H1 (cell line): ENCODE data around the gene SH3RF3. TPM values are rescaled to one million over a fixed set of nuclear protein-coding genes. Genes with fewer than 3 reads are reported as not detected.

Source experiments
- CTCF ChIA-PET: fragments of 300-600 bp; sonication (Branson Sonifier 250); formaldehyde crosslinking; loops from one replicate; lab custom pipeline; 2021; ENCODE audit not compliant: partially characterized antibody; lab: Charles Lee
- POLR2A ChIA-PET: fragments of 300-600 bp; sonication (Branson Sonifier 250); formaldehyde crosslinking; loops from one replicate; lab custom pipeline; 2021; ENCODE audit warnings: inconsistent platforms; ENCODE audit not compliant: partially characterized antibody; lab: Charles Lee
- DNase-seq, 2 experiments: peaks; one replicate each; pipeline versions ENCODE4 v3.0.0 to v3.0.0-alpha.2; 2010 to 2022; ENCODE audit warnings: low spot score in 2 of 2, low read depth in 1 of 2, mixed read lengths in 1 of 2
- FAIRE-seq: peaks from 2 replicates; lab custom pipeline; 2011; peaks lifted over from hg19 to GRCh38; lab: Jason Lieb, UNC
- H2AFZ ChIP-seq: 2 replicates; pipeline ENCODE4 v1.8.1; 2012; ENCODE audit warnings: low read length, inconsistent platforms
- H2AK5ac ChIP-seq: 2 replicates; pipeline ENCODE4 v1.6.1; 2013; ENCODE audit warnings: low read depth, low read length
- H2BK120ac ChIP-seq: replicated peaks from 2 replicates; pipeline ENCODE3; 2013; ENCODE audit warnings: low read depth, low read length, inconsistent platforms
- H2BK12ac ChIP-seq: 2 replicates; pipeline ENCODE4 v1.6.1; 2013; ENCODE audit warnings: low read depth, low read length
- H2BK15ac ChIP-seq: 2 replicates; pipeline ENCODE4 v1.6.1; 2013; ENCODE audit warnings: low read length
- H2BK20ac ChIP-seq: 2 replicates; pipeline ENCODE4 v1.6.1; 2013; ENCODE audit warnings: low read length
- H2BK5ac ChIP-seq: 2 replicates; pipeline ENCODE4 v1.6.1; 2013; ENCODE audit warnings: low read depth, low read length
- H3K14ac ChIP-seq: 2 replicates; pipeline ENCODE4 v1.6.1; 2013; ENCODE audit warnings: inconsistent platforms; ENCODE audit not compliant: insufficient read length
- H3K18ac ChIP-seq: 2 replicates; pipeline ENCODE4 v1.6.1; 2013; ENCODE audit warnings: low read length; ENCODE audit errors: extremely low read depth
- H3K23ac ChIP-seq: 2 replicates; pipeline ENCODE4 v1.6.1; 2013; ENCODE audit warnings: inconsistent platforms; ENCODE audit not compliant: insufficient read length
- H3K23me2 ChIP-seq: 2 replicates; pipeline ENCODE4 v1.6.1; 2013; ENCODE audit warnings: low read depth, low read length
- H3K27ac ChIP-seq: 2 replicates; pipeline ENCODE4 v1.6.1; 2011; ENCODE audit warnings: low read depth, low read length, inconsistent platforms
- H3K27me3 ChIP-seq, 4 experiments: replicated peaks in 1 of 4; 1 replicate in 1 of 4; 2 replicates in 3 of 4; pipeline versions ENCODE4 v1.6.1 to v1.8.1; 2011 to 2013; ENCODE audit warnings: low read length in 3 of 4, mild to moderate bottlenecking in 3 of 4, inconsistent platforms in 2 of 4, mixed read lengths in 2 of 4, moderate library complexity in 1 of 4; ENCODE audit not compliant: control insufficient read depth in 3 of 4, insufficient read depth in 3 of 4; ENCODE audit errors: extremely low read depth in 1 of 4
- H3K36me3 ChIP-seq, 4 experiments: 2 replicates each; pipeline versions ENCODE4 v1.6.1 to v1.8.1; 2011 to 2013; ENCODE audit warnings: mild to moderate bottlenecking in 4 of 4, low read length in 3 of 4, moderate library complexity in 2 of 4, control low read depth in 1 of 4, inconsistent platforms in 1 of 4; ENCODE audit not compliant: insufficient read depth in 4 of 4, control insufficient read depth in 2 of 4
- H3K4ac ChIP-seq: replicated peaks from 2 replicates; pipeline ENCODE3; 2013; ENCODE audit warnings: low read length, low read depth, mixed read lengths, inconsistent platforms; ENCODE audit not compliant: insufficient read length
- H3K4me1 ChIP-seq, 4 experiments: replicated peaks in 1 of 4; 1 replicate in 1 of 4; 2 replicates in 3 of 4; pipeline versions ENCODE4 v1.6.1 to v1.8.1; 2011 to 2013; ENCODE audit warnings: low read length in 3 of 4, inconsistent platforms in 2 of 4, mixed read lengths in 1 of 4; ENCODE audit not compliant: insufficient read depth in 4 of 4, control insufficient read depth in 3 of 4
- H3K4me2 ChIP-seq, 2 experiments: 2 replicates each; pipeline versions ENCODE4 v1.6.1 to v1.8.1; 2011 to 2013; ENCODE audit warnings: low read depth in 2 of 2, low read length in 2 of 2, control low read depth in 1 of 2, inconsistent platforms in 1 of 2, mild to moderate bottlenecking in 1 of 2; ENCODE audit not compliant: insufficient read depth in 1 of 2
- H3K4me3 ChIP-seq, 4 experiments: fragments of 200-600, 300-600 bp in 1 of 4; sonication (generic), shearing (Covaris generic), sonication (Bioruptor Twin) in 1 of 4; 2 replicates each; pipeline versions ENCODE4 v1.5.1 to v1.8.1; 2011 to 2016; ENCODE audit warnings: low read length in 4 of 4, low read depth in 3 of 4, control low read depth in 2 of 4, inconsistent platforms in 2 of 4, mild to moderate bottlenecking in 2 of 4, mixed read lengths in 1 of 4, moderate library complexity in 1 of 4; ENCODE audit not compliant: insufficient read depth in 2 of 4; ENCODE audit errors: extremely low read depth in 1 of 4
- H3K56ac ChIP-seq: replicated peaks from 2 replicates; pipeline ENCODE3; 2013; ENCODE audit warnings: low read depth, mild to moderate bottlenecking, mixed read lengths, low read length, inconsistent platforms; ENCODE audit not compliant: insufficient read length
- H3K79me1 ChIP-seq: 2 replicates; pipeline ENCODE4 v1.6.1; 2013; ENCODE audit warnings: low read depth, low read length, control low read depth
- H3K79me2 ChIP-seq, 2 experiments: 2 replicates each; pipeline versions ENCODE4 v1.6.1 to v1.8.1; 2012 to 2013; ENCODE audit warnings: low read length in 2 of 2, mild to moderate bottlenecking in 2 of 2, inconsistent platforms in 1 of 2; ENCODE audit not compliant: insufficient read depth in 2 of 2, control insufficient read depth in 1 of 2
- H3K9ac ChIP-seq, 4 experiments: replicated peaks in 1 of 4; 1 replicate in 1 of 4; 2 replicates in 3 of 4; pipeline versions ENCODE4 v1.6.1 to v1.8.1; 2011 to 2013; ENCODE audit warnings: low read depth in 3 of 4, low read length in 3 of 4, control low read depth in 2 of 4, mild to moderate bottlenecking in 2 of 4, moderate library complexity in 2 of 4, inconsistent platforms in 1 of 4; ENCODE audit errors: extremely low read depth in 1 of 4
- H3K9me3 ChIP-seq, 2 experiments: 2 replicates each; pipeline versions ENCODE4 v1.6.1 to v1.8.1; 2012 to 2013; ENCODE audit warnings: mild to moderate bottlenecking in 2 of 2, moderate library complexity in 2 of 2, control low read depth in 1 of 2, inconsistent platforms in 1 of 2, low read depth in 1 of 2, low read length in 1 of 2, mixed read lengths in 1 of 2; ENCODE audit not compliant: insufficient read depth in 2 of 2
- H4K20me1 ChIP-seq, 2 experiments: replicated peaks in 1 of 2; 2 replicates each; pipeline versions ENCODE3 to v1.8.1; 2011 to 2013; ENCODE audit warnings: inconsistent platforms in 2 of 2, low read length in 2 of 2, mild to moderate bottlenecking in 1 of 2; ENCODE audit not compliant: insufficient read depth in 2 of 2, control insufficient read depth in 1 of 2
- H4K5ac ChIP-seq: 2 replicates; pipeline ENCODE4 v1.6.1; 2013; ENCODE audit warnings: low read length, low read depth, mixed read lengths, inconsistent platforms; ENCODE audit not compliant: insufficient read length
- H4K8ac ChIP-seq: 2 replicates; pipeline ENCODE4 v1.8.0; 2013; ENCODE audit warnings: mild to moderate bottlenecking, moderate library complexity, low read length, inconsistent platforms; ENCODE audit not compliant: insufficient read depth; ENCODE audit errors: extremely low read depth
- H4K91ac ChIP-seq: replicated peaks from 2 replicates; pipeline ENCODE3; 2013; ENCODE audit warnings: low read length, mixed read lengths, inconsistent platforms; ENCODE audit not compliant: insufficient read length
- BRCA1 ChIP-seq: IDR thresholded peaks from 2 replicates; pipeline ENCODE4 v1.6.1; 2012; ENCODE audit warnings: low read depth, low read length, improper control_type of control experiment
- JUN ChIP-seq: IDR thresholded peaks from 2 replicates; pipeline ENCODE4 v1.6.1; 2011; ENCODE audit warnings: low read depth, mild to moderate bottlenecking, improper control_type of control experiment, low read length
- POLR2A ChIP-seq, 2 experiments: IDR thresholded peaks; 1 replicate in 1 of 2; 2 replicates in 1 of 2; pipeline ENCODE4 v1.6.1; 2011; ENCODE audit warnings: low read depth in 2 of 2, low read length in 2 of 2, mild to moderate bottlenecking in 2 of 2; ENCODE audit errors: control extremely low read depth in 1 of 2
- RXRA ChIP-seq: IDR thresholded peaks from 2 replicates; pipeline ENCODE4 v1.6.1; 2011; ENCODE audit warnings: low read depth, mild to moderate bottlenecking, low read length, moderate library complexity; ENCODE audit not compliant: insufficient read depth
- WGBS, 2 experiments: shearing (Covaris generic) in 1 of 2; methylation state at CpG; one replicate each; pipeline versions ENCODE4 v1.1.6 to v1.1.7; 2013 to 2015; ENCODE audit warnings: low lambda C conversion rate in 2 of 2, mixed read lengths in 2 of 2, inconsistent platforms in 1 of 2, low coverage in 1 of 2, missing lambda C conversion rate in 1 of 2; ENCODE audit not compliant: insufficient replicate concordance in 2 of 2, insufficient coverage in 1 of 2, insufficient read length in 1 of 2; ENCODE audit errors: extremely low coverage in 1 of 2, missing lambda C conversion rate in 1 of 2; 5-methylcytosine and 5-hydroxymethylcytosine counted together
- polyA plus RNA-seq, 7 experiments: library from polyadenylated mRNA; depleted of rRNA in 3 of 7; stranded (reverse) in 5 of 7; unstranded in 2 of 7; fragments of >200 nt in 5 of 7; fragments of 200-250 nt in 2 of 7; gene quantifications; 1 replicate in 5 of 7; 2 replicates in 1 of 7; 4 replicates in 1 of 7; pipeline versions ENCODE4 v1.2.1 to v1.2.3, GENCODE V29; 2011 to 2013; ENCODE audit warnings: missing spikeins in 2 of 7, mixed read lengths in 2 of 7
- total RNA-seq: library from RNA; stranded (reverse); fragmentation: NEBNext Ultra II Directional; extraction: Animal tissue kit (Norgen Biotek cat#: 25700); gene quantifications from 2 replicates; pipeline ENCODE4 v1.2.1, GENCODE V29; 2021

SH3RF3 gene
- total and polyA plus RNA-seq, 2 of the 8 experiments (the other 6 are each of a cell fraction or from before 2014, with no cell fraction given): 0.11 to 0.65 TPM

DNA sequence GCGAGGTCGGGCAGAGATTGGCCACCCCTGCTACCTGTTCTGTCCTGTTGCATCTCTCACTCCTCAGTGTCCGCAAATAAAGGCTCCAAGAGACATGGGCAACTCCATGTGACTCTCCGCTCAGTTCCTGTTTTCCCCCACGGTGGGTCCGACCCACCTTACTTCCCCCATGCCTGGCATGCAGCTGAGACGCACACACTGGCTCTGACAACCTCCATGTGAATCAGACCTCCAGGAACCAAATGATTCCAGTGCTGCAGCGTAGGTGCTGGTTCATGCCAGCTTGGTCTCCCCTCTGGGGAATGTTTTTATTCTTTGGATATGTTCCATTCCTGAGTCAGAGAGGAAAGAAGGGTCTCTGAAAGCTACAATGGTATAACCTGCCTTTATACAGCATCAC is 221.5 kb downstream of the SH3RF3 start:
- Histone ChIP-seq H3K23me2 (no peaks in the 10 kb centered on the region; the same call in 1 of the 2 replicates), H3K9me3 (peaks cover 0 to 5% of the 10 kb centered on the region in 2 experiments; a peak in 2 of 4 replicates), H4K8ac (no peak overlapping the region), H2AFZ (no peak overlapping the region), H2BK20ac (no peak overlapping the region), H3K4me1 (peaks cover 0 to 5% (median 0%) of the 10 kb centered on the region in 4 experiments; a peak in 2 of 7 replicates), H4K5ac (no peak overlapping the region), H3K27me3 (no peaks in the 10 kb centered on the region), H3K4me2 (no peak overlapping the region), H4K20me1 (no peaks in the 10 kb centered on the region), H2BK120ac (no peak overlapping the region), H3K79me2 (no peaks in the 10 kb centered on the region), H3K36me3 (no peaks in the 10 kb centered on the region), H4K91ac (no peak overlapping the region), H3K4me3 (no peak overlapping the region), H2BK5ac (no peak overlapping the region), H2AK5ac (no peak overlapping the region), H2BK12ac (no peak overlapping the region), H3K79me1 (no peaks in the 10 kb centered on the region), H3K27ac (no peak overlapping the region), H3K56ac (no peak overlapping the region), H3K9ac (no peak overlapping the region), H3K23ac (no peak overlapping the region), H3K4ac (no peak overlapping the region), H3K18ac (no peak overlapping the region), H2BK15ac (no peak overlapping the region), H3K14ac (no peak overlapping the region)
- ChIA-PET POLR2A (no interaction called here), CTCF (interaction anchor here (2.0 kb wide), 1 partner anchor 13 kb away, joined by 6 read pairs; no protein-coding TSS in a partner anchor)
- FAIRE-seq: no peak
- TF ChIP-seq POLR2A (IDR thresholded peaks at IDR 0.05; ENCODE audit: control extremely low read depth in 1 of 2, low read depth in 2 of 2, low read length in 2 of 2): no peak
- no peak for TF ChIP-seq BRCA1
- TF ChIP-seq RXRA: no peak
- TF ChIP-seq JUN: no peak
- peak in 1 of 2 experiments; percentile 17 for DNase-seq
- 92% methylated on average over 8 of the region's 8 CpGs; no CpG with 5 or more reads in 1 of the 2 experiments for WGBS, 2 experiments
